HepG2 (cell line): ENCODE data around the gene CAMTA1. TPM values are rescaled to one million over a fixed set of nuclear protein-coding genes. Genes with fewer than 3 reads are reported as not detected.

ENCODE experiments used
- ATAC-seq: fragments of 200-7000 bp; cut with Tn5 transposase; 3 replicates; pipeline ENCODE4 v1.9.1; 2020; ENCODE audit warnings: mild to moderate bottlenecking, moderate library complexity
- BruUV-seq: library from RNA; stranded (reverse); fragments of 400-500 nt; replicated peaks from 2 replicates; lab custom pipeline; 2021; lab: Mats Ljungman, UMichigan
- CTCF ChIA-PET: fragments of 300-600 bp; formaldehyde crosslinking; extraction: SDS; loops from one replicate; lab custom pipeline; 2021; ENCODE audit warnings: low total read pairs, inconsistent platforms, low intra/inter-chr PET ratio; lab: Yijun Ruan, JAX
- POLR2A ChIA-PET: fragments of 350-600 bp; sonication (Branson Sonifier 250); formaldehyde crosslinking; loops from one replicate; lab custom pipeline; 2020; ENCODE audit warnings: antibody characterized with exemption, inconsistent platforms; lab: Yijun Ruan, JAX
- DNase-seq: peaks from one replicate; pipeline ENCODE4 v3.0.0-alpha.2; 2015; ENCODE audit warnings: low spot score
- FAIRE-seq: peaks from 3 replicates; lab custom pipeline; 2011; peaks lifted over from hg19 to GRCh38; lab: Jason Lieb, UNC
- H2AFZ ChIP-seq: one replicate; pipeline ENCODE4 v1.6.1; 2011; ENCODE audit warnings: low read length, inconsistent platforms
- H3K27ac ChIP-seq: fragments of 300-600 bp; 3 replicates; pipeline ENCODE4 v1.8.0; 2011; ENCODE audit warnings: mixed run types, mild to moderate bottlenecking, mixed read lengths, low read length, inconsistent platforms; ENCODE audit not compliant: insufficient read depth; ENCODE audit errors: extremely low read length
- H3K27me3 ChIP-seq, 2 experiments: fragments of 200-600 bp in 1 of 2; 2 replicates in 1 of 2; 3 replicates in 1 of 2; pipeline versions ENCODE4 v1.6.0 to v1.8.0; 2011; ENCODE audit warnings: low read length in 2 of 2, mild to moderate bottlenecking in 2 of 2, moderate library complexity in 2 of 2, inconsistent platforms in 1 of 2; ENCODE audit not compliant: insufficient read depth in 2 of 2, control insufficient read depth in 1 of 2
- H3K36me3 ChIP-seq, 2 experiments: fragments of 200-600 bp in 1 of 2; replicated peaks in 1 of 2; 2 replicates in 1 of 2; 3 replicates in 1 of 2; pipeline versions ENCODE4 v1.5.1 to v1.8.0; 2011; ENCODE audit warnings: low read length in 2 of 2, inconsistent platforms in 1 of 2; ENCODE audit not compliant: insufficient read depth in 2 of 2, control insufficient read depth in 1 of 2
- H3K4me1 ChIP-seq: 2 replicates; pipeline ENCODE4 v1.5.1; 2012; ENCODE audit warnings: low read length, inconsistent platforms; ENCODE audit not compliant: insufficient read depth
- H3K4me2 ChIP-seq: 2 replicates; pipeline ENCODE4 v1.6.0; 2011; ENCODE audit warnings: low read depth, low read length, inconsistent platforms
- H3K4me3 ChIP-seq, 3 experiments: fragments of 200-600 bp in 1 of 3; sonication (generic), shearing (Covaris generic) in 1 of 3; replicated peaks in 1 of 3; 2 replicates each; pipeline ENCODE4 v1.5.1; 2011 to 2016; ENCODE audit warnings: low read length in 3 of 3, inconsistent platforms in 2 of 3, low read depth in 2 of 3, mild to moderate bottlenecking in 2 of 3, control low read depth in 1 of 3, mixed read lengths in 1 of 3; ENCODE audit not compliant: insufficient read depth in 1 of 3
- H3K79me2 ChIP-seq: one replicate; pipeline ENCODE4 v1.6.1; 2011; ENCODE audit warnings: low read length, inconsistent platforms; ENCODE audit not compliant: insufficient read depth
- H3K9ac ChIP-seq: 2 replicates; pipeline ENCODE4 v1.6.0; 2011; ENCODE audit warnings: mild to moderate bottlenecking, low read depth, low read length, inconsistent platforms; ENCODE audit not compliant: insufficient read depth
- H3K9me3 ChIP-seq: 2 replicates; pipeline ENCODE4 v1.5.1; 2012; ENCODE audit warnings: mild to moderate bottlenecking, low read length
- H4K20me1 ChIP-seq: 2 replicates; pipeline ENCODE4 v1.6.0; 2011; ENCODE audit warnings: inconsistent platforms, mild to moderate bottlenecking, low read length, moderate library complexity; ENCODE audit not compliant: insufficient read depth
- CENPBD1 ChIP-seq: sonication (generic); formaldehyde crosslinking; IDR thresholded peaks from 2 replicates; pipeline ENCODE4 v1.8.0; 2022; ENCODE audit warnings: missing genetic modification reagents, low read depth, mild to moderate bottlenecking, borderline replicate concordance
- GPN1 ChIP-seq: sonication (generic); formaldehyde crosslinking; IDR thresholded peaks from 2 replicates; pipeline ENCODE4 v1.5.1; 2020; ENCODE audit warnings: missing genetic modification reagents, borderline replicate concordance
- HBP1 ChIP-seq: IDR thresholded peaks from 2 replicates; pipeline ENCODE4 v1.6.1; 2016; ENCODE audit warnings: low read depth, control low read depth
- MAF1 ChIP-seq: sonication (generic); formaldehyde crosslinking; IDR thresholded peaks from 2 replicates; pipeline ENCODE4 v1.5.0; 2020; ENCODE audit warnings: missing genetic modification reagents, borderline replicate concordance
- POLR2AphosphoS5 ChIP-seq: IDR thresholded peaks from 2 replicates; pipeline ENCODE4 v1.6.1; 2012; ENCODE audit warnings: low read depth, low read length
- RAD21 ChIP-seq: fragments of 450-650 bp; formaldehyde crosslinking; IDR thresholded peaks from 2 replicates; pipeline ENCODE4 v1.5.0; 2020; ENCODE audit warnings: mild to moderate bottlenecking
- SMC3 ChIP-seq: IDR thresholded peaks from 2 replicates; pipeline ENCODE4 v1.6.1; 2011; ENCODE audit warnings: low read length, improper control_type of control experiment
- STAG1 ChIP-seq: sonication (generic); formaldehyde crosslinking; IDR thresholded peaks from 2 replicates; pipeline ENCODE4 v1.4.0; 2020; ENCODE audit warnings: missing genetic modification reagents
- ZFP36L1 ChIP-seq: sonication (generic); formaldehyde crosslinking; IDR thresholded peaks from 2 replicates; pipeline ENCODE4 v1.8.0; 2022; ENCODE audit warnings: mild to moderate bottlenecking, missing genetic modification reagents, moderate library complexity
- ZNF136 ChIP-seq: sonication (generic); formaldehyde crosslinking; IDR thresholded peaks from 2 replicates; pipeline ENCODE4 v1.8.1; 2022; ENCODE audit warnings: low read depth, mild to moderate bottlenecking, moderate library complexity, missing genetic modification reagents
- ZNF800 ChIP-seq: sonication (generic); formaldehyde crosslinking; IDR thresholded peaks from 2 replicates; pipeline ENCODE4 v1.4.0; 2020; ENCODE audit warnings: missing genetic modification reagents
- WGBS: methylation state at CpG from one replicate; pipeline ENCODE4 v1.1.6; 2017; ENCODE audit warnings: low lambda C conversion rate; 5-methylcytosine and 5-hydroxymethylcytosine counted together
- in situ Hi-C: cut with HindIII; loops from 2 replicates; pipeline ENCODE4 v1.10.0; 2017; ENCODE audit warnings: low pct_unique_long_range_greater_than_20kb; ENCODE audit not compliant: extremely low pct_ligation_motif_present
- intact Hi-C: fragments of 100-400 bp; cut with micrococcal nuclease; formaldehyde crosslinking; loops from one replicate; pipeline ENCODE4 v1.10.0; 2022; ENCODE audit not compliant: unreplicated experiment
- polyA plus RNA-seq, 8 experiments: library from polyadenylated mRNA; depleted of rRNA in 3 of 8; stranded (reverse) in 7 of 8; unstranded in 1 of 8; fragments of >200 nt; fragmentation: Illumina TruSeq in 4 of 8; extraction: Trizol in 4 of 8; gene quantifications; 2 replicates each; pipeline versions ENCODE4 v1.2.1 to v1.2.3, GENCODE V29; 2011 to 2016; ENCODE audit warnings: low read depth in 4 of 8, missing spikeins in 1 of 8, mixed read lengths in 1 of 8; ENCODE audit not compliant: insufficient read depth in 1 of 8
- total RNA-seq, 5 experiments: library from RNA; depleted of rRNA; stranded (reverse); fragments of >200 nt; fragmentation: Illumina TruSeq; extraction: Trizol; gene quantifications; 2 replicates each; pipeline ENCODE4 v1.2.3, GENCODE V29; 2016; ENCODE audit warnings: low read depth in 1 of 5
- TF ChIP-seq, protein P1 (sequence below): sonication (generic); formaldehyde crosslinking; IDR thresholded peaks from 2 replicates; pipeline ENCODE4 v1.5.0; 2020; ENCODE audit warnings: mild to moderate bottlenecking, missing genetic modification reagents, moderate library complexity

The CAMTA1 gene
- total and polyA plus RNA-seq, 2 of the 13 experiments (the other 11 are each of a cell fraction or from before 2014, with no cell fraction given): 25.0 to 36.4 TPM

DNA sequence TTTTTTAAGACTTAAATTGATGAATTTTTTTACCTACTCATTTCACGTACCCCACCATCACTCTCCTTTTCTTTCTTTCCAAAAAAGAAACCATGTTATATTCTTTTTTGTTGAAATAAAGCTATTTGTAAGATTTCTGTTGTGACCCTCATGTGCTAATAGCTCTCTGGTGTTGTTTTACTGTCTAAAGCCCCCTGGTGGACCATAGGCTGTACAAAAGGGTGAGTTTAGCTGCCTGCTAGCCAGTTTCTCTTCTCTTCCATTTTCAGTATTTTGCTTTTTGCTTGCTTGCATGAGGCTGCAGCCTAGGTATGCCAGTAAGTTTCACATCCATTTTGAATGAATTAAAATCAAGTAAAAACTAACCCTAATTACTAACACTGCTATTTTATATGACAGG is 970.2 kb downstream of the CAMTA1 start:
- H3K4me3 ChIP-seq: no peak overlapping the region
- FAIRE-seq (peak; percentile 54), ATAC-seq (peak; percentile 67), DNase-seq (peak; percentile 34)
- H2AFZ ChIP-seq: no peak overlapping the region
- H3K4me2 ChIP-seq: no peak overlapping the region
- no TSS peak for BruUV-seq
- ChIA-PET POLR2A (interaction anchor here (0.8 to 1.0 kb wide), 2 partner anchors 75 to 87 kb away, joined by 3 to 5 read pairs; no protein-coding TSS in a partner anchor), CTCF (interaction anchor here (1.2 to 9.0 kb wide), 2 partner anchors 86 to 148 kb away, joined by 3 to 226 read pairs; no protein-coding TSS in a partner anchor)
- H3K9ac ChIP-seq: no peak overlapping the region
- H3K9me3 ChIP-seq: no peaks in the 10 kb centered on the region
- intact Hi-C loops (loop anchor here (10.0 kb wide), 1 partner anchor 51 kb away; no protein-coding TSS in a partner anchor), in situ Hi-C loops (no loop called here)
- 89% methylated on average over 1 of the region's 1 CpG for WGBS
- H3K27me3 ChIP-seq: no peaks in the 10 kb centered on the region
- H3K36me3 ChIP-seq: peaks cover 2 to 3% of the 10 kb centered on the region in 2 experiments; a peak in 1 of 5 replicates
- no peaks in the 10 kb centered on the region for H3K79me2 ChIP-seq
- H3K27ac ChIP-seq: no peak overlapping the region
- peak; percentile 39; the same call in 1 of the 2 replicates for TF ChIP-seq STAG1 (CRISPR knock-in tag)
- TF ChIP-seq, protein P1, sequence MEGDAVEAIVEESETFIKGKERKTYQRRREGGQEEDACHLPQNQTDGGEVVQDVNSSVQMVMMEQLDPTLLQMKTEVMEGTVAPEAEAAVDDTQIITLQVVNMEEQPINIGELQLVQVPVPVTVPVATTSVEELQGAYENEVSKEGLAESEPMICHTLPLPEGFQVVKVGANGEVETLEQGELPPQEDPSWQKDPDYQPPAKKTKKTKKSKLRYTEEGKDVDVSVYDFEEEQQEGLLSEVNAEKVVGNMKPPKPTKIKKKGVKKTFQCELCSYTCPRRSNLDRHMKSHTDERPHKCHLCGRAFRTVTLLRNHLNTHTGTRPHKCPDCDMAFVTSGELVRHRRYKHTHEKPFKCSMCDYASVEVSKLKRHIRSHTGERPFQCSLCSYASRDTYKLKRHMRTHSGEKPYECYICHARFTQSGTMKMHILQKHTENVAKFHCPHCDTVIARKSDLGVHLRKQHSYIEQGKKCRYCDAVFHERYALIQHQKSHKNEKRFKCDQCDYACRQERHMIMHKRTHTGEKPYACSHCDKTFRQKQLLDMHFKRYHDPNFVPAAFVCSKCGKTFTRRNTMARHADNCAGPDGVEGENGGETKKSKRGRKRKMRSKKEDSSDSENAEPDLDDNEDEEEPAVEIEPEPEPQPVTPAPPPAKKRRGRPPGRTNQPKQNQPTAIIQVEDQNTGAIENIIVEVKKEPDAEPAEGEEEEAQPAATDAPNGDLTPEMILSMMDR (CRISPR knock-in tag): peak; percentile 31
- peak; percentile 37; the same call in 1 of the 2 replicates for TF ChIP-seq SMC3
- no peak for TF ChIP-seq MAF1
- H3K4me1 ChIP-seq: peaks cover 34% of the 10 kb centered on the region
- no peaks in the 10 kb centered on the region for H4K20me1 ChIP-seq

GRCh38 chr1:7760245-7760644 is 975.0 kb downstream of the CAMTA1 start:
- ChIA-PET POLR2A (no interaction called here), CTCF (no interaction called here)
- Histone ChIP-seq H3K27ac (no peak overlapping the region), H3K4me1 (no peaks in the 10 kb centered on the region), H4K20me1 (no peaks in the 10 kb centered on the region), H3K9ac (no peak overlapping the region), H3K4me3 (no peak overlapping the region), H3K36me3 (peaks cover 1 to 3% of the 10 kb centered on the region in 2 experiments; a peak in 1 of 5 replicates), H3K79me2 (no peaks in the 10 kb centered on the region), H3K27me3 (no peaks in the 10 kb centered on the region), H3K9me3 (no peaks in the 10 kb centered on the region), H3K4me2 (no peak overlapping the region), H2AFZ (no peak overlapping the region)
- no peak for ATAC-seq
- DNase-seq: no peak
- 93% methylated on average over 6 of the region's 6 CpGs for WGBS
- no peak for FAIRE-seq
- no TSS peak for BruUV-seq
- in situ Hi-C loops: no loop called here
- intact Hi-C loops: no loop called here
- TF ChIP-seq POLR2AphosphoS5: no peak
- TF ChIP-seq ZNF136 (CRISPR knock-in tag): no peak
- TF ChIP-seq ZNF800 (CRISPR knock-in tag): no peak
- no peak for TF ChIP-seq HBP1 (CRISPR knock-in tag)
- TF ChIP-seq GPN1 (CRISPR knock-in tag): no peak
- no peak for TF ChIP-seq RAD21
- no peak for TF ChIP-seq ZFP36L1
- TF ChIP-seq CENPBD1 (CRISPR knock-in tag): no peak
